LNCaP clone FGC (cell line): ENCODE data around the gene MT1X.
"Not testable (repeated sequence)": the region's sequence is repeated elsewhere in the genome, so short reads cannot be mapped to it uniquely, and the experiment has no call there.

Experiments used
- DNase-seq: peaks from one replicate; pipeline ENCODE4 v3.0.0-alpha.2; 2011; ENCODE audit warnings: low read depth
- H3K4me3 ChIP-seq: 2 replicates; pipeline ENCODE4 v1.5.1; 2011; ENCODE audit warnings: mild to moderate bottlenecking, low read depth, low read length, control low read depth
- CTCF ChIP-seq: IDR thresholded peaks from 2 replicates; pipeline ENCODE4 v1.5.1; 2012; ENCODE audit warnings: mild to moderate bottlenecking; ENCODE audit not compliant: control insufficient read depth, insufficient read depth; ENCODE audit errors: extremely low read depth

Gene MT1X

GRCh38 chr16:56716761-56717160 is 34.5 kb downstream of the MT1X start:
- DNase-seq: no peak
- TF ChIP-seq CTCF: no peak
- no peak overlapping the region for H3K4me3 ChIP-seq

- H3K4me3 ChIP-seq, DNase-seq: not testable (repeated sequence)
These were observed 35.3 kb downstream of the MT1X start for GRCh38 chr16:56717532-56717931.

- TF ChIP-seq CTCF: no peak
- no peak overlapping the region for H3K4me3 ChIP-seq
- DNase-seq: no peak
These were observed 40.1 kb downstream of the MT1X start for GRCh38 chr16:56722200-56722842.

- no peak for TF ChIP-seq CTCF
- no peak for DNase-seq
- no peak overlapping the region for H3K4me3 ChIP-seq
These were observed 41.9 kb downstream of the MT1X start for GRCh38 chr16:56724191-56724590.

- no peak overlapping the region for H3K4me3 ChIP-seq
- TF ChIP-seq CTCF: no peak
- DNase-seq: no peak
These were observed 44.0 kb downstream of the MT1X start for GRCh38 chr16:56726283-56726682.

GRCh38 chr16:56726926-56727325 is 44.7 kb downstream of the MT1X start:
- H3K4me3 ChIP-seq: no peak overlapping the region
- no peak for TF ChIP-seq CTCF
- DNase-seq: no peak

GRCh38 chr16:56728027-56728426 is 45.8 kb downstream of the MT1X start:
- no peak for TF ChIP-seq CTCF
- no peak overlapping the region for H3K4me3 ChIP-seq
- DNase-seq: no peak
